Fibroblast of the aortic adventitia (primary cell): Measurements from ENCODE around the gene PPP2R2C. TPM values are rescaled to one million over a fixed set of nuclear protein-coding genes. Genes with fewer than 3 reads are reported as not detected.

Experiments
- DNase-seq: peaks from one replicate; pipeline ENCODE4 v3.0.0-alpha.2; 2010; ENCODE audit warnings: low read depth
- H3K4me3 ChIP-seq: 2 replicates; pipeline ENCODE4 v1.5.1; 2011; ENCODE audit warnings: low read depth, mild to moderate bottlenecking, control low read depth, low read length, moderate library complexity
- total RNA-seq: library from RNA; depleted of rRNA; stranded (reverse); fragments of >200 nt; gene quantifications from 2 replicates; pipeline ENCODE4 v1.2.3, GENCODE V29; 2012; ENCODE audit warnings: low replicate concordance
- TF ChIP-seq, protein P1 (sequence below): IDR thresholded peaks from 2 replicates; pipeline ENCODE4 v1.5.1; 2011; ENCODE audit warnings: mild to moderate bottlenecking, low read length, control low read depth, inconsistent platforms; ENCODE audit not compliant: insufficient read depth

PPP2R2C gene
- total RNA-seq, 1 donor = not detected

- DNase-seq = no peak
- TF ChIP-seq, protein P1, sequence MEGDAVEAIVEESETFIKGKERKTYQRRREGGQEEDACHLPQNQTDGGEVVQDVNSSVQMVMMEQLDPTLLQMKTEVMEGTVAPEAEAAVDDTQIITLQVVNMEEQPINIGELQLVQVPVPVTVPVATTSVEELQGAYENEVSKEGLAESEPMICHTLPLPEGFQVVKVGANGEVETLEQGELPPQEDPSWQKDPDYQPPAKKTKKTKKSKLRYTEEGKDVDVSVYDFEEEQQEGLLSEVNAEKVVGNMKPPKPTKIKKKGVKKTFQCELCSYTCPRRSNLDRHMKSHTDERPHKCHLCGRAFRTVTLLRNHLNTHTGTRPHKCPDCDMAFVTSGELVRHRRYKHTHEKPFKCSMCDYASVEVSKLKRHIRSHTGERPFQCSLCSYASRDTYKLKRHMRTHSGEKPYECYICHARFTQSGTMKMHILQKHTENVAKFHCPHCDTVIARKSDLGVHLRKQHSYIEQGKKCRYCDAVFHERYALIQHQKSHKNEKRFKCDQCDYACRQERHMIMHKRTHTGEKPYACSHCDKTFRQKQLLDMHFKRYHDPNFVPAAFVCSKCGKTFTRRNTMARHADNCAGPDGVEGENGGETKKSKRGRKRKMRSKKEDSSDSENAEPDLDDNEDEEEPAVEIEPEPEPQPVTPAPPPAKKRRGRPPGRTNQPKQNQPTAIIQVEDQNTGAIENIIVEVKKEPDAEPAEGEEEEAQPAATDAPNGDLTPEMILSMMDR = no peak
- H3K4me3 ChIP-seq = no peak overlapping the region
These were observed 3.3 kb downstream of the PPP2R2C start for GRCh38 chr4:6469144-6469543.

- TF ChIP-seq, protein P1 = no peak
- H3K4me3 ChIP-seq = no peak overlapping the region
- DNase-seq = no peak
These were observed 4.0 kb downstream of the PPP2R2C start for GRCh38 chr4:6468376-6468775.

- TF ChIP-seq, protein P1 = no peak
These were observed 4.8 kb downstream of the PPP2R2C start for GRCh38 chr4:6467600-6467999.

DNA sequence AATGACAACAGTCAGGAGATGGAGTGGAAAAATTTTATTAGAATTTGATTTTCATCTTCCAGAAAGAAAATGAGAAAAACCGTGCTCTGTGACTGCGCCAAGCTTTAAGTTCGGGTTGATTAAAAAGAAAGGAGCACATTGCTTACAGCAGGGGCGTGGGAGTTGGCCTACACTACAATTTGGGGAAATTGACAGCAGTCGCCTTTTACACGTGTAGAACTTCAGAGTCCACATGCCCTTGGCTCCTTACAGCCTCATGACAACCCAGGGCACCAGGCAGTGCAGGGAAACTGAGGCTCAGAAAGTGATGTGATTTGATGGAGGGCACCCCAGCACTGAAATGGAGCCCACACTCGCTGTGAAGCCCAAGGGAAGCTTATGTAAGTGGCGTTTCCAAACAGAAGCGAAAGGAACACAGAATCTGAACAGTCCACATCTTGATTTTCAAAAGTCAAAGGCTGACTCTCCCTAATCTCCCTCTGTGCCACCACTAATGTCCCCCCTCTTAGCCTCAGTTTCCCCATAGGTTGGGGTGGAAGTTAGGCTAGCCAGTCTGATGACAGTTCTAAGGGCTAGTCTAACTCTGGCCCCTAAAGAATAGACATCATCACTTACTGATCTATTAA, 5.5 kb downstream of the PPP2R2C start:
- TF ChIP-seq, protein P1 = no peak
- H3K4me3 ChIP-seq = no peak overlapping the region
- DNase-seq = no peak

More at GRCh38 chr4:6467600-6467999, 4.8 kb downstream of the PPP2R2C start:
- no peak overlapping the region for H3K4me3 ChIP-seq
- DNase-seq = no peak

DNA sequence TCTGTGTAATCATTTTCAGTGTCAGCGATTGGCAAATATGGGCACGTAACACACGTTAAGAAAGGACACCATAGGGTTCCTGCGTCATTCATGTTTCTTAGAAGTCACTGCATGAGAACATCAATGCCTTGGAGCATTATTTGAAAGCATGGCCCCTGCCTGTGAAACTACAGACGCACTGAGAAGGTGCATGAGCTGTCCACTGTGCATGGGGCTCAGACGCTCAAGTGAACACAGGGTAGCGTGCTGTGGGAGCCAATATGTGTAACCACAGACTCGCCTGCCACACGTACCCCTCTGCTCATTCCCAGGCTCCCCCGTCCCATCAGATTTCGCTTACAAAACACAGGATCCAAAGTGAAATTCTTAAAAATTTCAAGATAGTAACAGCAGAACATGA, 6.5 kb downstream of the PPP2R2C start:
- TF ChIP-seq, protein P1 = no peak
- DNase-seq = no peak
- no peak overlapping the region for H3K4me3 ChIP-seq

GRCh38 chr4:6464842-6465588, 7.4 kb downstream of the PPP2R2C start:
- TF ChIP-seq, protein P1 = no peak
- no peak for DNase-seq

More at GRCh38 chr4:6464842-6465588, 7.4 kb downstream of the PPP2R2C start:
- no peak overlapping the region for H3K4me3 ChIP-seq
